Measurements from ENCODE around the gene FOXP1. TPM values are rescaled to one million over a fixed set of nuclear protein-coding genes. Genes with fewer than 3 reads are reported as not detected.

FOXP1 gene
- total and polyA plus RNA-seq, 2 experiments from 2014 or later: 121 to 132 TPM

- Histone ChIP-seq H3K9me3 (ENCODE audit: low read depth) (no peaks in the 10 kb centered on the region), H3K36me3 (no peaks in the 10 kb centered on the region), H3K27me3 (no peaks in the 10 kb centered on the region), H3K27ac (no peak overlapping the region), H3K4me3 (no peak overlapping the region), H3K4me1 (ENCODE audit: low read depth) (peaks cover 20% of the 10 kb centered on the region)
- DNase-seq (ENCODE audit: low read depth in 1 of 2, low spot score in 1 of 2): no peak
- TF ChIP-seq, protein P1, sequence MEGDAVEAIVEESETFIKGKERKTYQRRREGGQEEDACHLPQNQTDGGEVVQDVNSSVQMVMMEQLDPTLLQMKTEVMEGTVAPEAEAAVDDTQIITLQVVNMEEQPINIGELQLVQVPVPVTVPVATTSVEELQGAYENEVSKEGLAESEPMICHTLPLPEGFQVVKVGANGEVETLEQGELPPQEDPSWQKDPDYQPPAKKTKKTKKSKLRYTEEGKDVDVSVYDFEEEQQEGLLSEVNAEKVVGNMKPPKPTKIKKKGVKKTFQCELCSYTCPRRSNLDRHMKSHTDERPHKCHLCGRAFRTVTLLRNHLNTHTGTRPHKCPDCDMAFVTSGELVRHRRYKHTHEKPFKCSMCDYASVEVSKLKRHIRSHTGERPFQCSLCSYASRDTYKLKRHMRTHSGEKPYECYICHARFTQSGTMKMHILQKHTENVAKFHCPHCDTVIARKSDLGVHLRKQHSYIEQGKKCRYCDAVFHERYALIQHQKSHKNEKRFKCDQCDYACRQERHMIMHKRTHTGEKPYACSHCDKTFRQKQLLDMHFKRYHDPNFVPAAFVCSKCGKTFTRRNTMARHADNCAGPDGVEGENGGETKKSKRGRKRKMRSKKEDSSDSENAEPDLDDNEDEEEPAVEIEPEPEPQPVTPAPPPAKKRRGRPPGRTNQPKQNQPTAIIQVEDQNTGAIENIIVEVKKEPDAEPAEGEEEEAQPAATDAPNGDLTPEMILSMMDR (IDR thresholded peaks at IDR 0.05; ENCODE audit: low read depth, low read length): no peak
Observed at GRCh38 chr3:71425491-71426071, 157.9 kb downstream of the FOXP1 start.

DNA sequence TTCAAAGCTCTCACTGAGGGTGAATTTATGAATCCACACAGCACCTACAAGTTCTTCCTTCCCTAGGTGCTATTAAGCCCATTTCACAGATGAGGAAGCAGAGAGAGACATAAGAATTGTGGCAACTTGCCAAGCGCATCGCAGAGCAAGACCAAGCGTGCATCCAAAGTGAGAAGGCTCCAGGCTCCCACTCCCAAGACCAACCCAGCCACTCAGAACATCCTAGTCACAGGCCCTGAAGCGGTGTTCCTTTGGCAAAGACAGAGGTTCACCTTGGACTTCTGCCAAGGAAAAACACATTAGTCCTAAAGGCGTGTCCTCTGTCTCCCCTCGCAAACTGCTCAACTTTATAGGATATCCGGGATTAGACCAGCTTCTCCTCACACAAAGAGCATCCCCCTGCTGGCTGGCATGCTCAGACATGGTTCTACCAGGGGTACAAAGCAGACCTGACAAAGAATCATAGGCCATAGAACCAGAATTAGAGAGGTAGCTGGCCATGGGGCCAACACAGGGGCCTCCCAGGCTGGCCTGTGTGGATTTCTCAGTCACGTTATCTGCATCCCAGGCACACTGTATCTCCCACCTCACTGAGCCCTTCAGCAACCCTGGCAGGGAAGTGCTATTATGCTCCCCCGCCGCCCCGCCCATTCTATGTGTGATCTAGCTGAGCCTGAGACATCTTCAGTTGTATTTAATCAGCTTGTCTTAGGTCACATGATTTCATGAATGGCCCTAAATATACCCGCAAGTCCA is 160.2 kb downstream of the FOXP1 start:
- no peak overlapping the region for H3K4me3 ChIP-seq
- H3K36me3 ChIP-seq: no peaks in the 10 kb centered on the region
- peak in 1 of 2 donors; percentile 37 for DNase-seq (ENCODE audit: low read depth in 1 of 2, low spot score in 1 of 2)

GRCh38 chr3:71421820-71422566 is 161.5 kb downstream of the FOXP1 start:
- Histone ChIP-seq H3K4me3 (no peak overlapping the region), H3K27me3 (no peaks in the 10 kb centered on the region), H3K27ac (no peak overlapping the region), H3K36me3 (no peaks in the 10 kb centered on the region), H3K9me3 (ENCODE audit: low read depth) (no peaks in the 10 kb centered on the region), H3K4me1 (ENCODE audit: low read depth) (peaks cover 7% of the 10 kb centered on the region)
- TF ChIP-seq, protein P1 (IDR thresholded peaks at IDR 0.05; ENCODE audit: low read depth, low read length): no peak
- DNase-seq (ENCODE audit: low read depth in 1 of 2, low spot score in 1 of 2): no peak

More for the DNA sequence above, 160.2 kb downstream of the FOXP1 start:
- Histone ChIP-seq H3K9me3 (ENCODE audit: low read depth) (no peaks in the 10 kb centered on the region), H3K4me1 (ENCODE audit: low read depth) (peaks cover 7% of the 10 kb centered on the region), H3K27me3 (no peaks in the 10 kb centered on the region), H3K27ac (no peak overlapping the region)
- TF ChIP-seq, protein P1 (IDR thresholded peaks at IDR 0.05; ENCODE audit: low read depth, low read length): peak; percentile 17

DNA sequence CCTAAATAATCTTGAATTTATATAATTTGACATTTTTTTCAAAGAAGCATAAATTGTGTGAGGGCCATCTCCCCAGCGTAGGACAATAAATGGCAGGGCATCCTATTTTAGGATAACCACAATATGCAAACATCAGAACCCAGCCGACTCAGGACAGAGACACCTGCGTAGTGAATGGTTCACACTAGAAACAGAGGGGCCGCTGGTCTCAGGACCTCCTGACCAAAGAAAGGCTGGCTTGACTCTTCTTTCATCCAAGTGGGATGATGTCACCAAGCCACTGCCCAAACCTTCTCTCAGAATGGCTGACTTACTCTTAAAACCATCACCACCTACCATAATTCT is 162.1 kb downstream of the FOXP1 start:
- H3K27me3 ChIP-seq: no peaks in the 10 kb centered on the region
- H3K4me3 ChIP-seq: no peak overlapping the region
- no peak overlapping the region for H3K27ac ChIP-seq
- peaks cover 7% of the 10 kb centered on the region for H3K4me1 ChIP-seq (ENCODE audit: low read depth)
- TF ChIP-seq, protein P1 (IDR thresholded peaks at IDR 0.05; ENCODE audit: low read depth, low read length): no peak
- H3K9me3 ChIP-seq (ENCODE audit: low read depth): no peaks in the 10 kb centered on the region
- H3K36me3 ChIP-seq: no peaks in the 10 kb centered on the region
- DNase-seq (ENCODE audit: low read depth in 1 of 2, low spot score in 1 of 2): no peak

- Histone ChIP-seq H3K9me3 (ENCODE audit: low read depth) (no peaks in the 10 kb centered on the region), H3K27me3 (no peaks in the 10 kb centered on the region), H3K4me3 (no peak overlapping the region), H3K4me1 (ENCODE audit: low read depth) (peaks cover 24% of the 10 kb centered on the region), H3K36me3 (no peaks in the 10 kb centered on the region), H3K27ac (no peak overlapping the region)
- TF ChIP-seq, protein P1 (IDR thresholded peaks at IDR 0.05; ENCODE audit: low read depth, low read length): no peak
- no peak for DNase-seq (ENCODE audit: low read depth in 1 of 2, low spot score in 1 of 2)
Observed at GRCh38 chr3:71419369-71419768, 164.2 kb downstream of the FOXP1 start.

Data from cardiac muscle cell (in vitro differentiated cells and primary cell).